ENCODE data around the gene DNM2.

DNA sequence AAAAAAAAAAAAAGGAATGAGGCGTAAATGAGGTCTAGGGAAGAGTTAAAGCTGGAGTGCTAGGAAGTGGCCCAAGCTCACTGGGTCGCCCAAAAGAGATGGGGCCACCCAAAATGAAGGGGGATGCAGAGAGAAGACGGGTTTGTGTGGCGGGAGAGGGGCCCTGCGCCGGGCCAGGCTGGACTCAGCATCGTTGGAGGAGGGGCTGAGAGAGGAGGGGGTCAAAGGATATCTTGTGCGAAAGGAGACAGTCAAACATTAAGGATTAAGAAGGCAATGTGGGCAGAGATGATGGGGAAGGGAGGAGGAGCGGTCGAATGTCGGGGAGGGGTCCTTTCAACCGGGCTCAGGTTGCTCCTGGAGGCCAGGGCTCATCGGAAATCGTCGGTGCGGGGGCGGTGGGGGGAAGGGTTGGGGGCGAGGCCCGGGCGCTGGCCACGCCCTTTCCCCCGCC is 152.6 kb downstream of the DNM2 start:
- TF ChIP-seq POLR2AphosphoS5 (IDR thresholded peaks at IDR 0.05) (no peak), POLR2A (IDR thresholded peaks at IDR 0.05) (no peak)
